Stimulated activated naive B cell treated with anti-CD40 and anti-IgM and Interleukin-4, amounts not matched to agents 10 μg/mL and 1 μg/mL and 100 μg/mL, for 72 hours (primary cell): ENCODE results near the gene SORCS2.

Source experiments
- ATAC-seq, 2 donors: fragments of 150-1000 bp; cut with Tn5 transposase; replicated peaks; 2 replicates each; pipeline ENCODE4 v1.10.0; 2021; ENCODE audit warnings: moderate library complexity in 1 of 2
- DNase-seq: peaks from one replicate; pipeline ENCODE4 v3.0.0; 2021
- H3K27ac Mint-ChIP-seq: one replicate; pipeline ENCODE4 v1.8.0; 2022; ENCODE audit warnings: mild to moderate bottlenecking, mixed read lengths
- H3K27me3 Mint-ChIP-seq, 2 donors: one replicate each; pipeline ENCODE4 v1.8.0; 2022; ENCODE audit warnings: mixed read lengths in 2 of 2
- H3K36me3 Mint-ChIP-seq, 2 donors: one replicate each; pipeline ENCODE4 v1.8.0; 2022; ENCODE audit warnings: mixed read lengths in 2 of 2, mild to moderate bottlenecking in 1 of 2
- H3K4me1 Mint-ChIP-seq, 2 donors: one replicate each; pipeline ENCODE4 v1.8.0; 2022; ENCODE audit warnings: mixed read lengths in 2 of 2, mild to moderate bottlenecking in 1 of 2
- H3K4me3 Mint-ChIP-seq, 2 donors: one replicate each; pipeline ENCODE4 v1.8.0; 2022; ENCODE audit warnings: mild to moderate bottlenecking in 2 of 2, mixed read lengths in 2 of 2, moderate library complexity in 1 of 2
- H3K9me3 Mint-ChIP-seq, 2 donors: one replicate each; pipeline ENCODE4 v1.8.0; 2022; ENCODE audit warnings: mixed read lengths in 2 of 2, mild to moderate bottlenecking in 1 of 2

SORCS2 gene

DNA sequence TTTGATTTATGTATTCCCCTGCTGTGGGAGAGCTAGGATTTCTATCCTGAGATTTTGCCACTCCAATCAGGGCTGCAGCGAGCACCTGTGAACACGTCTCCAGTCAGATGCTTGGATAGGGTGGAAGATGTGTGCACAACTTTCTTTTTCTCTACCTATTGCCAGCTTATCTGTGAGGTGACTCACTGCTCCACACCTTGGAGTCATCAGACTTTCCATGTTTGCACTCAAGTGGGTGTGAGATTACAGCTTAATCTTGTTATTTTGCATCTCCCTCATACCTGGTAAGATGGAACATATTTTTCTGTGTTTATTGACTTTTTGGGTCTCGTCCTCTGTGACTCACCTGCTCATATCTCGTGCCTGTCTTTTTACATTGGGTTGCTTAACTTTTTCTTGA lies 210.2 kb downstream of the SORCS2 start:
- peaks cover 20 to 26% of the 10 kb centered on the region in 2 donors for H3K9me3 Mint-ChIP-seq
- H3K4me3 Mint-ChIP-seq, result no peak overlapping the region
- DNase-seq (no peak), ATAC-seq (no peak)
- no peak overlapping the region for H3K27ac Mint-ChIP-seq
- H3K27me3 Mint-ChIP-seq, result peaks cover 9 to 13% of the 10 kb centered on the region in 2 donors
- no peaks in the 10 kb centered on the region for H3K4me1 Mint-ChIP-seq
- no peaks in the 10 kb centered on the region for H3K36me3 Mint-ChIP-seq

DNA sequence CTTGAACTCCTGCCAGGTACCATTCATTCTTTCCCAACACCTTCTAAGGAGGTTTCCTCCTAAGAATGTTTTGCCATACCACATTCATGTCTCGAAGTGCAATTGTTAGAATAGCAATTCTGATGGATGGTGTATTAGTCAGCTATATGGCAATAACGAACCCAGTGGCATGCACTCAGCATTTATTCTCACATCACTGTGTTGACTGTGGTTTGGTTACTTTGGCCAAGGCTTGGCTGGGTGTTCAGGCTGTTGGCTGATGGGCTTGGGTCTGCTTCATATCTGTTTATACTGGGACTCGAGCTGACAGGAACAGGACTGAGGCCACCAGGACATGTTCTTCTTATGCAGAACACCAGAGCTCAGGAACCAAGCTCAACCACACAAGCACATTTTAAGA lies 210.7 kb downstream of the SORCS2 start:
- ATAC-seq (no peak), DNase-seq (no peak)
- peaks cover 22 to 30% of the 10 kb centered on the region in 2 donors for H3K9me3 Mint-ChIP-seq
- H3K4me1 Mint-ChIP-seq, result no peaks in the 10 kb centered on the region
- H3K27me3 Mint-ChIP-seq, result peaks cover 8 to 9% of the 10 kb centered on the region in 2 donors
- no peak overlapping the region for H3K4me3 Mint-ChIP-seq
- H3K36me3 Mint-ChIP-seq, result no peaks in the 10 kb centered on the region
- no peak overlapping the region for H3K27ac Mint-ChIP-seq

DNA sequence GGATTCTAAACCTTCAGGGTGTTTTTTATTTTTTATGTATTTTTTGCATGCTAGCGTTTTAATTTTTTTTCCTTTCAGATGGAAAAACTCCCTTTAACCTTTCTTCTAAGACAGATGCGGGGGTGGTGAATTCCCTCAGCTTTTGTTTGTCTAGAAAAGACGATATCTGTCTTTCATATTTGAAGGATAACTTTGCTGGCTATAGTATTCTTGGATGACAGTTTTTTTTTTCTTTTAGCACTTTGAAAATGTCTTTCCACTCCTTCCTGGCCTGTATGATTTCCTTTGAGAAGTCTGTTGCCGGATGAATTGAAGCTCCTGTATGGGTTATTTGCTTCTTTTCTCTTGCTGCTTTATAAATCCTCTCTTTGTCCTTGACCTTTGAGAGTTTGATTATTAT lies 215.8 kb downstream of the SORCS2 start:
- H3K9me3 Mint-ChIP-seq, result peaks cover 28 to 31% of the 10 kb centered on the region in 2 donors
- ATAC-seq (no peak), DNase-seq (no peak)
- peaks cover 0 to 3% of the 10 kb centered on the region in 2 donors for H3K36me3 Mint-ChIP-seq
- H3K27me3 Mint-ChIP-seq, result peaks cover 0 to 4% of the 10 kb centered on the region in 2 donors
- H3K4me3 Mint-ChIP-seq, result no peak overlapping the region
- no peak overlapping the region for H3K27ac Mint-ChIP-seq
- H3K4me1 Mint-ChIP-seq, result no peaks in the 10 kb centered on the region

DNA sequence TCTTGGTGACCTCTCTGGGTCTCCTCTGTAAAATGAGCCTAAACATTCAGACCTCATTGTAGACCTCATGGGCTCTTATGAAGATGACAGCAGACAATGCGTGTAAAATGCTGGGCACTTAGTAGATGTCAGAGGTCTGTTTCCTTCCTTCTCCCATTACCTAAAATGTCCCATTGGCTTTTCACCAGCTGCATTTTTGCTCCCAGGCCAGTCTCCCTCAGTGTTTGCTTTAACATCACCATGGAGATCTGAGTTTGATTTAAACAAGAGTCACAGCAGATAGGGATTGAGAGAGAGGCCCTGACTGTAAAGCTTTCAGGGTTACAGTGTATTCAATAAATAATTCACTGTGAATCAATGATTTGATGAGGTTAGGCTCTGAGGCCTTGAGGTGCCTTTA lies 218.1 kb downstream of the SORCS2 start:
- Mint-ChIP-seq H3K4me1 (no peaks in the 10 kb centered on the region), H3K27ac (no peak overlapping the region), H3K9me3 (peaks cover 26 to 31% of the 10 kb centered on the region in 2 donors), H3K27me3 (peaks cover 10 to 13% of the 10 kb centered on the region in 2 donors), H3K36me3 (peaks cover 0 to 3% of the 10 kb centered on the region in 2 donors), H3K4me3 (no peak overlapping the region)
- no peak for DNase-seq
- ATAC-seq, result no peak

DNA sequence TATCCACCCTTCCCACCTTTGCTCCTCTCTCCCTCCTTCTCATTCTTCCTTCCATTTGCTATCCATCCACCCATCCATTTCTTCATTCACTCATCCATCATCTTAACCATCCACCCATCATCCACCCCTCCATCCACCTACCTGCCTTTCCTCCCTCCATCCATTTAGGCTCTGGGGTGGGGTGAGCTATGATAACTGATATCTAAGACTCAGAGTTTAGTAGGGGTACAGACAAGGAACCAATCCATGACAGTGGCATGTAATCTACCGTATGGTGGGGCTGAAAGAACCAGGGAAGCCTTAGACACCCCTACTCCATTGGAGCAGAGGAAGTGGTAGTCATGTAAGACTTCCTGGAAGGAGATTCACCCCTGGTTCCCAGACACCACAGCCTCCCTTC lies 219.2 kb downstream of the SORCS2 start:
- no peak for DNase-seq
- no peaks in the 10 kb centered on the region for H3K4me1 Mint-ChIP-seq
- ATAC-seq, result no peak
- H3K27ac Mint-ChIP-seq, result no peak overlapping the region
- H3K4me3 Mint-ChIP-seq, result no peak overlapping the region
- peaks cover 0 to 3% of the 10 kb centered on the region in 2 donors for H3K36me3 Mint-ChIP-seq
- H3K27me3 Mint-ChIP-seq, result peaks cover 10 to 18% of the 10 kb centered on the region in 2 donors
- H3K9me3 Mint-ChIP-seq, result peaks cover 21 to 24% of the 10 kb centered on the region in 2 donors

DNA sequence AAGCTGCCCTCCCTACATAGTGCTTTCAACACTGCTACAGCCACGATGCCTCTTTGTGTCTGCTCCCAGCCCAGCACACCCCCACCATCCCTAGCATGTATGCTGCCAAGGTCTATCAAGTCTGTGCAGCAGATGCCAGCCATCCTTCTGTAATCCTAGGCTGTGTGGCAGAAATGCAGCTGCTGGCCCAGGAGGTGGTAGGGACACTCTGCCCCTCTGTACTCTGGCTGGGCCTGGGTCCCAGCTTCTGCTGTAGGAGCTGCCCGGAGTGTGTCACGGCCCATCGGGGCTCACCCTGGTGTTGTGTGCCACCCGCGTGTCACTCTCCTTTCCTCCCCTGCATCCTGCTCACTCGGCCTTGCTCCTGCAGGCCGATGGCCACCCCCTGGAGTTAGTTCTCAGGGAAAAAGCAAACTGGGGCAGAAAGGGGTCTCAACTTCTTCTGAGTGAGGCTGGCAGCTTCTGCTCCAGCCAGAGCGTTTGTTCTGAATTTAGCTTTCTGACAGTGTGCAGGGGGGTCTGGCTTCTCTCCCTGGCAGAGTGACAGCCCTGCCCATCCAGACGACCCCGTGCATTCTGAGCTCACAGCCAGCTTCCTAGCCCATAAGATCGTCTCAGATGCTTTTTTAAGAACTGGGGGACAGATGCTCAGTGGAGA lies 219.7 kb downstream of the SORCS2 start:
- H3K4me3 Mint-ChIP-seq, result no peak overlapping the region

DNA sequence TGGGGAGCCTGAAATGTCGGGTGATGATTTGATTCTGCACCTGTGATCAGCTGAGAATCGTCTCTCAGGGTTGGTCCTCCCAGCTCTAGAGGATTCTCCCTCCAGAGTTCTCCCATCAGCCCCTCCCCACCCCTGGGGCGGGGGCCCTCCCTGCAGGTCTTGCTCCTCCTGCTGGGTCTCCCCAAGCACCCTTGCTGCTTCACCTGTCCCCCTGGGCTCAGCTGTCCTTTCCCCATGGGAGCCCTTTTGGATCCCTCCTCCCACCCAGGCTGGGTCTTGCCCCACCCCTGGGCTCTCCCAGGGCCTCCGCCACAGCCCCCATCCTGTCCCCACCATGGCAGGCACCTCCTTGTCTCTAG lies 220.2 kb downstream of the SORCS2 start:
- Mint-ChIP-seq H3K27ac (no peak overlapping the region), H3K4me3 (no peak overlapping the region), H3K9me3 (peaks cover 17 to 19% of the 10 kb centered on the region in 2 donors), H3K4me1 (no peaks in the 10 kb centered on the region), H3K27me3 (peaks cover 10 to 18% of the 10 kb centered on the region in 2 donors), H3K36me3 (peaks cover 0 to 3% of the 10 kb centered on the region in 2 donors)
- no peak for ATAC-seq
- DNase-seq, result no peak

More for the DNA sequence above, 219.7 kb downstream of the SORCS2 start:
- Mint-ChIP-seq H3K27me3 (peaks cover 10 to 18% of the 10 kb centered on the region in 2 donors), H3K9me3 (peaks cover 20 to 22% of the 10 kb centered on the region in 2 donors), H3K27ac (no peak overlapping the region), H3K4me1 (no peaks in the 10 kb centered on the region), H3K36me3 (peaks cover 0 to 3% of the 10 kb centered on the region in 2 donors)
- DNase-seq (no peak), ATAC-seq (no peak)

DNA sequence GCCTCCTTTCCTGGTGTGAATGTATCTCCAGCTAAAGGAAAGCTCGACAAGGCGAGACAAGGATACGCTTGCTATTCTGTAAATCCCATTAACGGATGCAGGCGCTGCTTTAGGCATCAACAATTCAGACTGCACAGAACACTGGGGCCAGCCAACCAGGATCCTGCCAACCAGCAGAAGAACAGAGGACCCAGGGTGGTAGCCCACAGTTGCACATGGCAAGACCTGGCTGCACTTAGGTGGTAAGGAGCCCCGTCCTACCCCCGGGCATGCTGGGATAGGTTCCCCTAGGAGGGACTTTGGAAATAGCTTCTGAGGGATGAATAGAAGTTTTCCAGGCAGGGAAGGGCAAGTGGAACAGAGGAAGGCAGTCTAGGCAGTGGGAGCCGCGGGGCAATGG lies 221.7 kb downstream of the SORCS2 start:
- no peak for ATAC-seq
- Mint-ChIP-seq H3K36me3 (no peaks in the 10 kb centered on the region), H3K27ac (no peak overlapping the region), H3K9me3 (peaks cover 17 to 18% of the 10 kb centered on the region in 2 donors), H3K27me3 (peaks cover 10 to 18% of the 10 kb centered on the region in 2 donors), H3K4me1 (no peaks in the 10 kb centered on the region), H3K4me3 (no peak overlapping the region)
- no peak for DNase-seq

DNA sequence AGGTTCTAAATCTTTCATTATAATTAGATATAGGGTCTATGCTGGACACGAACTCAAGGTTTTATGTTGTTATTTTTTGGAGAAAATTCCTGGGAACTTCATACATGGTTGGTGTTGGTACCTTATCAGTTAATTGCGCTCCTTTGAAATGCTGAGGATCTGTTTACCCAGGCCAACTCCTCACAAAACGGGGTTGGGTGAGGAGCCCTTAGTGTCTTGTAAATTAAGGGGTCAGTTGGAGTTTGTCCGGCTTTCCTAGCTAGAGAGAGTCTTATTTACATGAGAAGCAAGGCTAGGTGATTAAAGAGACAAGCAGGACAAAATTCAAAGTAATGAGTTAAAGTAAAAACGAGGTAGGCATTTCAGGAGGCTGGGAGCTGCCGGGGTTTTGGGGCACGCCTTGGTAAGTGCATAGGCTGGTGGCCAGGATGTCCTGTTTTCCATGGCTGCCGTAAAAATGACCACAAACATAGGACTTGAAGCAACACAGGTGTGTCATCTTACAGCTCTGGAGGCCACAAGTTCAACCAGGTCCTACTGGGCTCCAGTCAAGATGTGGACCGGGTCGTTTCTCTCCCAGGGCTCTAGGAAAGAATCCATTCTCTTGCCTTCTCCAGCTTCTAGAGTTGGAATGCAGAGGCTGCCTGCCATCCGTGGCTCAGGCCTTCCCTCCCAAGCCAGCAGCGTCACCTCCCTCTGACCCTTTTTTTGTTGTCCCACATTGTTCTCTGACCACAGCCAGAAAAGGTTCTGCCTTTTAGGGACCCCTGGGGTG lies 222.6 kb downstream of the SORCS2 start:
- ATAC-seq (no peak), DNase-seq (no peak)
- no peak overlapping the region for H3K27ac Mint-ChIP-seq
- no peak overlapping the region for H3K4me3 Mint-ChIP-seq
- H3K9me3 Mint-ChIP-seq, result peaks cover 14 to 16% of the 10 kb centered on the region in 2 donors
- no peaks in the 10 kb centered on the region for H3K36me3 Mint-ChIP-seq
- H3K27me3 Mint-ChIP-seq, result peaks cover 10 to 18% of the 10 kb centered on the region in 2 donors
- no peaks in the 10 kb centered on the region for H3K4me1 Mint-ChIP-seq

DNA sequence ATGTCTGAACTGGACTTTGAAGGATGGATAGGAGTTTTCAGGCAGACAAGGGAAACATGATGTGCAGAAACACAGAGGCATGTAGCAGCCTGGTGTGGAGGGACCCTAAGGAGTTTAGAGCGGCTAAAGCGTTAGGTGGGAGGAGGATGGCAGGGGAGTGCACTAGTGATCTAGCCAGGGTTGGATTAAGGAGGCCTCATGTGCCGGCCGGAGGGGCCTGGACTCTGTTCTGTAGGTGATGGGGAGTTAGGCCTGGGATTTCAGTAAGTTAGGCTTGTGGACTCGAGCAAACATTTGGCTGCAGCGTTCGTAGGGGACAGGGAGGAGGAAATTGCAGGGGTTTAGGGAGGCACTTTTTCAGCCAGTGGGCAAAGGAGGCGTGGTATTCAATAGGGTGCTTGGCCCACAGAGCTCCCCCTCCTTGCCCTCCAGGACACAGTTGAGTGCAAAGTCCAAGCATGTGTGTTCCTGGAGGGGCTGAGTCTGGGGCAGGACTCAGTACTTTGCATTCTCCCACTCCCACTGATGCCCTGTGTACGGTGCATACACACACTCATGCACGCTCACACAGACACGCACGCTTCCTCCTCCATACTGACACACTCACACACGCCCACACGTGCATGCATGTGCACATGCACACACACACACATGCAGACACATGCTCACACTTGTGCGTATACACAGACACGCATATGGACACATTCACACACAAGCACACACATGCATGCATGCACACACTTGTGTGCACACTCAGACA lies 223.8 kb downstream of the SORCS2 start:
- no peaks in the 10 kb centered on the region for H3K4me1 Mint-ChIP-seq
- peaks cover 13 to 16% of the 10 kb centered on the region in 2 donors for H3K9me3 Mint-ChIP-seq
- H3K4me3 Mint-ChIP-seq, result no peak overlapping the region
- ATAC-seq (no peak), DNase-seq (no peak)
- no peaks in the 10 kb centered on the region for H3K36me3 Mint-ChIP-seq
- H3K27me3 Mint-ChIP-seq, result peaks cover 10 to 17% of the 10 kb centered on the region in 2 donors
- no peak overlapping the region for H3K27ac Mint-ChIP-seq

DNA sequence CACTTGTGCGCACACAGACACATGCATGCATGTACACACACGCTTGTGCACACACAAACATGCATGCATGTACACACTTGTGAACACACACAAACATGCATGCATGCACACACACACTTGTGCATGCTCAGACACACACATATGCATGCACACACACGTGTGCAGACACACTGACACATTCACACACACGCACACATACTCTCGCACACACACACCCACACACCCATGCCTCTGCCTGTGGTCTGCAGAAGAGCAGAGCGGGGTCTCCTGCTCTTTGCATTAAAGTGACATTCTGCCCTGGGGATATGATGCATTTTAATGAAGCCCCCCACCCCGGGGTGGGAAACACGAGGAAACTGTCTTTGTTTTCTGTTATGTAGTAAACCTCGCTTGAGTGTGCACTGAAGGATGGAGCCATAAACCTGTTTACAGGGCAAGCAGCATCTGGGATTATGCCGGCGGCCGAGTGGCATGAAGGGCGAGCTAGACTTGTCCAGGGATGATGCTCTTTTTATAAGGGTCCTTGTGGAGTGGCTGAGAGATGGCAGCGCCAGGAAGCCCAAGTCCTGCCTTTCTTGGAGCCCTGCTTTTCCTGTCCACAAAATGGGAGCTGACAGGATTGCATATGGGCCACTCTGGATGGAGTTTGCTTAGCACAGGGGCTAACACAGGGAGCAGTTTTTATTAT lies 224.6 kb downstream of the SORCS2 start:
- Mint-ChIP-seq H3K36me3 (no peaks in the 10 kb centered on the region), H3K27ac (no peak overlapping the region), H3K9me3 (peaks cover 11 to 16% of the 10 kb centered on the region in 2 donors), H3K4me3 (no peak overlapping the region), H3K4me1 (no peaks in the 10 kb centered on the region), H3K27me3 (peaks cover 10 to 13% of the 10 kb centered on the region in 2 donors)
- no peak for ATAC-seq
- no peak for DNase-seq

DNA sequence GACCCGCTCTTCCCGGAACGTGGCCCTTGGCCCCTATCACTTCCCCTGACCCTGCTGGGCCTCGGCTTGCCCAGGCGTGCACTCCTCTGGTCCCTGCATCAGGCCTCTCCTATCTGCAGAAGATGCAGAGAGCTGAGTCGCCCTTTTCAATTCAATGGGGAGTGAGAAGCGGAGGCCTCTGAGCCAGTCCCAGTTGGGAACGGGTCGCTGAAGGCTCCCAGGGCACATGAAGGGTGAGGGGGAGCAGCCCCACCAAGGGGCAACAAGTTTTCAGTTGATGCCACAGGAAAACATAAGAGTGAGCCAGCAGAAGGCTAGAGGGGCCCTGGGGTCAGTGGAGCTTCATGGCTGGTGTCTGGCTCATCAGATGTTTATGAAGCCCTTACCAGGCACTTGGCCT lies 225.3 kb downstream of the SORCS2 start:
- H3K4me1 Mint-ChIP-seq, result no peaks in the 10 kb centered on the region
- no peaks in the 10 kb centered on the region for H3K36me3 Mint-ChIP-seq
- H3K4me3 Mint-ChIP-seq, result no peak overlapping the region
- ATAC-seq (no peak), DNase-seq (no peak)
- peaks cover 11 to 16% of the 10 kb centered on the region in 2 donors for H3K9me3 Mint-ChIP-seq
- peaks cover 10 to 13% of the 10 kb centered on the region in 2 donors for H3K27me3 Mint-ChIP-seq
- no peak overlapping the region for H3K27ac Mint-ChIP-seq

DNA sequence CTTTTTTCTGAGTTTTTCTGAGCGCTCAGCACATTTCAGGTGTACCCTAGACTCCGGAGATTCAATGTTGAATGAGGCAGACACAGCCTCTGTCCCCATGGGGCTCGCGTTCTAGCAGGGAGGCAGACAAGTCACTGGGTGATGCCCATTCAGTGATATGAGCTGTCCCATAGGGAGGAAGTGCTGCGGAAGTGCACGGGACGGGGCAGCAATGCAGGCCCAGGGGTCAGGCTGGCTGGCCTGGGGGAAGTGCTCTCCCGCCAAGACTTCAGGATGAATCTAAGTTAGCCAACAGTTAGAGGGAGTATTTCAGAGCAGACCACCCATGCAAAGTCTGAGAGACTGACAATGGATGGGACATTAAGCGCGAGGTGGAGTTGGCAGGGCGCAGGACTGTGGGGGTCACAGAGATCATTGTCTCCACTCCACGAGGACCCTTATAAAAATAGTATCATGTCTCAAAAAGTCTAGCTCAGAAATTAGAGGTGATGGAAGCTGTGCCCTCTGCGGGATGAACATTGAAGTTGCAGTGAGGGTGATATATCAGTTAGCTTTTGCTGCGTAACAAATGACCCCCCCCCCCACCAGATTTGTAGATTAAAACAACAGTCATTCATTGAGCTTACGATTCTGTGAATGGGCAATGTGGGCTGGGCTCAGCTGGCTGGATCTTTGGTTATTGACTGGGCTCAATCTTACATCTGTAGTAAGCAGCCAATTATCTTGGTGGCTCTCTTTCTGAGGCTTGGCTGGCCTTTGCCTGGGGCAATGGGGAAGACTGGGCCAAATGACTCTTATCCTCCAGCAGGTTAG lies 226.0 kb downstream of the SORCS2 start:
- DNase-seq (no peak), ATAC-seq (no peak)
- H3K4me1 Mint-ChIP-seq, result no peaks in the 10 kb centered on the region
- H3K27me3 Mint-ChIP-seq, result peaks cover 10 to 13% of the 10 kb centered on the region in 2 donors
- no peak overlapping the region for H3K27ac Mint-ChIP-seq
- peaks cover 11 to 16% of the 10 kb centered on the region in 2 donors for H3K9me3 Mint-ChIP-seq
- H3K36me3 Mint-ChIP-seq, result no peaks in the 10 kb centered on the region
- no peak overlapping the region for H3K4me3 Mint-ChIP-seq
